ENCODE data around the gene AP1M1.

AP1M1 gene

DNA sequence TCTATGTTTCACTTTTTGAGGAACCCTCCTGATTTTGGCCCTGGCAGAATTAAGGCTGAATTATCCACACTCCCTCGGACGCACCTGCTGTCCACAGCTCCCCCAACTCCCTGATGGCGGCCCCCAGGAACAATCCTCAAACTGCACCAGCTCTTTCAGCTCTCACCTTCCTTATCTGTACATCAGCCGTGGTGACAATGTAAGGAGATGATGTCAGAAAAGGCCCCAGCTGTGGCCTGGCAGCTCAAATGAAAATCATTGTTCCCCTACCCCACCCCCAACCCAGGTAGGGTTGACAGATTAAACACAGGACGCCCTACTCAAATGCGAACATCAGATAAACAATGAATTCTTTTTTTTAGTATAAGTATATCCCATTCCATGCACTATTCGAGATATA is 91.9 kb downstream of the AP1M1 start:
- no peaks in the 10 kb centered on the region; the same call in 1 of the 2 replicates for H3K27me3 ChIP-seq (ENCODE audit: control insufficient read depth, insufficient read depth, low read length)
- no peaks in the 10 kb centered on the region for H3K36me3 ChIP-seq (ENCODE audit: control insufficient read depth, insufficient read depth, low read length)
- H3K4me1 ChIP-seq (ENCODE audit: control insufficient read depth, insufficient read depth, low read length) = peaks cover 7% of the 10 kb centered on the region; the same call in 1 of the 2 replicates
- no peak overlapping the region for H3K9ac ChIP-seq (ENCODE audit: low read length)
- H3K9me3 ChIP-seq (ENCODE audit: control insufficient read depth, insufficient read depth, low read depth, low read length) = no peaks in the 10 kb centered on the region
- H3K4me3 ChIP-seq (ENCODE audit: low read depth, low read length) = no peak overlapping the region
- H3K27ac ChIP-seq (ENCODE audit: low read depth, low read length) = no peak overlapping the region

DNA sequence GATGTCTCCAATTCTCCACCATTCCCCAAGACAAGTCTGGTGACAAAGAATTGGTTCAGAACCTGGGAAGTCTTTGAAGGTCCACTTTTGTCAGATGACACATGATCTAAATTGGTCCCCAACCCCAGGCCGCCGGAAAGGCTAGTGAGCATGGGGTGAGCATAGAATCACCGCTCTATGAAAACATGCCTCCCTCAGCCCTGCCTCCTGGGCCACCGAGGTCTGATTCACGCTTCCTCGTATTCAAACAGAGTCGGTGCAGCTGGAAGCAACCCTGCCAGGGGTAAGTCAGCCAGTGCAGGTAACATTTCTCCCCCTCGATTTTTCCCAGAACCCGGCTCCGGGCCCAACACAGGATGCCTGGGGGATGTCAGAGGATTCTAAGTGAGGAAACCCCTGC is 93.0 kb downstream of the AP1M1 start:
- Histone ChIP-seq H3K4me3 (ENCODE audit: low read depth, low read length) (no peak overlapping the region), H3K4me1 (ENCODE audit: control insufficient read depth, insufficient read depth, low read length) (peaks cover 7% of the 10 kb centered on the region; the same call in 1 of the 2 replicates), H3K27ac (ENCODE audit: low read depth, low read length) (no peak overlapping the region), H3K27me3 (ENCODE audit: control insufficient read depth, insufficient read depth, low read length) (no peaks in the 10 kb centered on the region; the same call in 1 of the 2 replicates), H3K9me3 (ENCODE audit: control insufficient read depth, insufficient read depth, low read depth, low read length) (no peaks in the 10 kb centered on the region), H3K9ac (ENCODE audit: low read length) (no peak overlapping the region), H3K36me3 (ENCODE audit: control insufficient read depth, insufficient read depth, low read length) (no peaks in the 10 kb centered on the region)

DNA sequence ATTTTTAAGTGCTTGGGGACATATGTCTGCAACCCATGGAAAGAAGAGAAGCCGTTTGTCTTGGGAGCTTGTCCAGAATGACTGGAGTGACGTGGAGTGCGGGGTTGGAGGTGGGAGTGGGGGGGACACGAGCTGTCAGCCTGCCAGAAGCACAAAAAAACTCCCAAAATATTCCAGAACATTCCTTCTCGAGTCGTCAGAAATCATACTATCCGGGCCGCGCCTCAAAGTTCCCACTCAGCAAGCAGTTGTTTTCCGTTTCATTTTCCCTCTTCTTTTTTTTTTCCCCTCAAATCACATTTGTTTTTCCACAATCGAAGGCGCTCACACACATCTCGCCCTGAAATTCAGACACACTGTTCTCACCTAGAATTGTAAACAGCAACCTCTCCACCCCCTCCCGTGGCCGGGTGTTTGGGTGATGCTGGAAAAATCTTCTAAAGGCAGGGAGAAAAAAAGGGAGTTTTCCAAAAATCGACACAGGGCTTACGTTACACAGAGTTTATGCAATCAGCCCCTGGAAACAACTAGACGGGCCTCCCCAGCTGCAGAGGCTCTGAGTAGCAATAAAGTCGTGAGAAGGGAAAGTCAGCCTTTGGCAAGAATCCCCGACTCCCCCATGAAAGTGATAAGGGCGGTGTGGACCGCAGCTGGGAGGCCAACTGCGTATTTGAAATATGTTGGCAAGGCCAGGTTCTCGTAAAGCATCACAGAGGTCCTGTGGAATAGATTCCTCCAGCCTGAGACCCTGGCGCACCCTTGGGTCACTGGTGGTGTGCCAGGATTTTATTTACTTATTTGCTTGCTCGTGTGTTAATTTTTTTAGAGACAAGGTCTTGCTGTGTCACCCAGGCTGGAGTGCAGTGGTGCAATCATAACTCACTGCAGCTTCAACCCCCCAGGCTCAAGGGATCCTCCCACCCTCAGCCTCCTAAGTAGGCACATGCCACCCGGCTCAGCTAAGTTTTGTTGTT is 95.7 kb downstream of the AP1M1 start:
- Histone ChIP-seq H3K9ac (ENCODE audit: low read length) (no peak overlapping the region), H3K36me3 (ENCODE audit: control insufficient read depth, insufficient read depth, low read length) (no peaks in the 10 kb centered on the region), H3K9me3 (ENCODE audit: control insufficient read depth, insufficient read depth, low read depth, low read length) (no peaks in the 10 kb centered on the region), H3K27ac (ENCODE audit: low read depth, low read length) (no peak overlapping the region), H3K4me1 (ENCODE audit: control insufficient read depth, insufficient read depth, low read length) (no peaks in the 10 kb centered on the region), H3K27me3 (ENCODE audit: control insufficient read depth, insufficient read depth, low read length) (no peaks in the 10 kb centered on the region), H3K4me3 (ENCODE audit: low read depth, low read length) (no peak overlapping the region)

DNA sequence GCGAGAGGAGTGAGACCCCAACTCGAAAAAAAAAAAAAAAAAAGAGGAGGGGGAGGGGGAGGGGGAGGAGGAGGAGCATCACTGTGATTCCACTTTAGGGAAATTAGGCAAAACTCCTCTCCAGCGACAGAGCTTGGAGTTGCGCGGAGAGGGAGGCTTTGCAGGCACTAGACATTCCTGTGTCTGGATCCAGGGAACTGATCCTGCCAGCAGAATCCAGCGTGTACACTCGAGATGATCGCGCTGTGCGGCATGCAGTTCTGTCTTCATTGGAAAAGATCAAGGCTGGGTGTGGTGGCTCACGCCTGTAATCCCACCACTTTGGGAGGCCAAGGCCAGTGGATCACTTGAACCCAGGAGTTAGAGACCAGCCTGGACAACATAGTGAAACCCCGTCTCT is 97.3 kb downstream of the AP1M1 start:
- Histone ChIP-seq H3K9me3 (ENCODE audit: control insufficient read depth, insufficient read depth, low read depth, low read length) (no peaks in the 10 kb centered on the region), H3K4me3 (ENCODE audit: low read depth, low read length) (no peak overlapping the region), H3K9ac (ENCODE audit: low read length) (no peak overlapping the region), H3K4me1 (ENCODE audit: control insufficient read depth, insufficient read depth, low read length) (no peaks in the 10 kb centered on the region), H3K36me3 (ENCODE audit: control insufficient read depth, insufficient read depth, low read length) (no peaks in the 10 kb centered on the region), H3K27ac (ENCODE audit: low read depth, low read length) (no peak overlapping the region), H3K27me3 (ENCODE audit: control insufficient read depth, insufficient read depth, low read length) (no peaks in the 10 kb centered on the region)
